ENCODE data around the gene FOXJ2.
"Not testable (repeated sequence)": the region's sequence is repeated elsewhere in the genome, so short reads cannot be mapped to it uniquely, and the experiment has no call there.

Gene FOXJ2

DNA sequence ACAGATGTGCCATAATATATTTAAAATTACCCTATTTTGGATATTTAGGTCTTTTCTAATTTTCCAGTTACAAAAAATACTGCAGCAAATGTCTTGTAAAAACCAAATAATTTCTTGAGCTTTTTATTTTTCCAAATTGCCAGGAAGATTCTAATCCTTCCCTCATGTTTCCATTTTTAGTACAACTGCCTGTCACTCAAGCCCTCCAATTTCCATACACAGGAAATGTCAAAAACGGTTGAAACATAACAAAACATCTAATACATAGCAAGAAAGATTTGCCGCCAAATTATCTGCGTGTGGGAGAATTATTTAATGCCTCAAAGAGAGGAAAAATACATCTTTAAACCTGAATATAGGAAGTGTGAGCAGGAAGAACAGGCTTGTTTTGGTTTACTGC, 2.3 kb upstream of the FOXJ2 start:
- no peak for DNase-seq (ENCODE audit: low read depth)

DNA sequence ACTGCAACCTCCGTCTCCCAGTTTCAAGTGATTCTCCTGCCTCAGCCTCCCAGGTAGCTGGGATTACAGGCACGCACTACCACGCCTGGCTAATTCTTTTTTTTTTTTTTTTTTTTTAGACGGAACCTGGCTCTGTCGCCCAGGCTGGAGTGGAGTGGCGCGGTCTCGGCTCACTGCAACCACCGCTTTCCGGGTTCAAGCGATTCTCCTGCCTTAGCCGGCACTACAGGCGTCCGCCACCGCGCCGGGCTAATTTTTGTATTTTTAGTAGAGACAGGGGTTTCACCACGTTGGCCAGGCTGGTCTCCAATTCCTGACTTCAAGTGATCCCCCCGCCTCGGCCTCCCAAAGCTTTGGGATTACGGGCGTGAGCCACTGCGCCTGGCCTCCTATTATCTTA, 1.5 kb upstream of the FOXJ2 start:
- DNase-seq (ENCODE audit: low read depth): not testable (repeated sequence)

DNA sequence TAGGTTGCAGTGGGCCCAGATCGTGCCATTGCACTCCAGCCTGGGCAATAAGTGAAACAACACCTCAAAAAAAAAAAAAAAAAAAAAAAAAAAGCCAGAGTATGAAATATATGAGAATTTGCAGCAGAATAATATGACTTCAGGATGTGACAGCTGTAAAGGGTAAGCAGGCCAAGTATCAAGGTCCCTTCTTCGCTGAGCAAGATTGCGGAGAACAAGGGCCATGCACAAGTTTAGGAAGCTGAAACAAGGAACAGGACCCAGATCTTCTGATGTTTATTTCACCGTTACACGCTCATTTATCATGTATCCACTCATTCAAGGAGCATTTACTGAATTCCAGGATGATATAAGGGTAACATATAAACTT, 659 bp upstream of the FOXJ2 start:
- no peak for DNase-seq (ENCODE audit: low read depth)

DNA sequence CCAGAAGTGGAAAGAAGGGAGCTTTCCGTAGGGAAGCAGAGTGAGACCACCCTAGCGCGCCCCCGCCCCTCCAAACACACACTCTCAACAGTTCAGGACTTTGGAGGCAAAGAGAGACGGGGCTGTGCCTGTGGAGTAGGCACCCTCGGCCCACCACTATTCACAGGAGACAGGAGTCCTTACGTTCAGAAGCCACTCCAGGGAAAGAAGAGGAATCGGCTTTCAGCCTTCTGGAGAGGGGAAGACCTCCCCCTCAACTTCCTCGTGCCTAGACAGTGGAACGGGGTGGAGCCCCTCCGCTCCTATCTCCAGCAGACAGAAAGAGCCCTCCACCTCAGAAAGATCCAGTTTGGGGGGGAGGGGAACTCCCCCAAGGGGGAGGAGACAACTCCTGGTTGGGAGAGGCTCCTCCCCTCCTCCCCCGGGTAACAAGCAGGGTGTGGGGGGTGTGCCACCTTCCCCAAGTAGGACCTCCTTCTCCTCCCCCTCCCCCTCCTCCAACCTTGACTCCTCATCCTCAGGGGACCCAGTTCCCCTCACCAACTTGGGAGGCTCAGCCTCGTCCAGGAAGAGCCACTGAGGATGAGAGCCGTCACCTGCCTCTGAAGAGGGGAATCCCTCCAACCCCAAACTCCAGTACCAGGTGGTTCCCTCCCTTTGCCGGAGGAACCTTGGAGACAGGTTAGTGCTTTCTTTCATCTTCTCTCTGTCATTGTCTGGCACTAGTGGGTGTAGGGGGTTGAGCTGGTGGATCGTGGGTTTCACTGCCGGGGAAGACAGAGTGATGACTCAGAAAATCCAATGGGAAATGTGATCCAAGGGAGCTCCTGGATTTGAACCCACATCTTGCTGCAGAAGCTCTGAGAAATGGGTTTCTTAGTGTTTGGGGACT, 883 bp downstream of the FOXJ2 start:
- peak; percentile 48 for DNase-seq (ENCODE audit: low read depth)

DNA sequence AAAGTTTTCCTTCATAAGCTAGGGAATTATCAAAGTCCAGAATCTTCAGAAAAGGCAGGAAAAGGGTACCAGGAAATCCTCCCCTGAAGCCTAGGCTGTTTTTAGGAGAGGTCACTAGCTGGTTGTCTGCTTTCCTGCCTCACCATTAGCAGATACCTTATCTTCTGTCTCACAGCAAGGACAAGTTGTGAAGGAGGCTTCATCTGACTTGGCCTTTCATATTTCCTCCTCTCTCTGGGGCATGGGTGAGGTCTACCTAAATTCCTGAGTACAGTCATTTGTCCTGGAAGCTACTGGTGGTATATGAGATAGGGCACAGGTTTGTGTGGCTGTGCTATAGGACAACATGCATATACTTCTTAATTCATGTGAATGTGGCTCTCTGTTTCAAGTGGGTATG, 2.3 kb downstream of the FOXJ2 start:
- DNase-seq (ENCODE audit: low read depth): no peak

DNA sequence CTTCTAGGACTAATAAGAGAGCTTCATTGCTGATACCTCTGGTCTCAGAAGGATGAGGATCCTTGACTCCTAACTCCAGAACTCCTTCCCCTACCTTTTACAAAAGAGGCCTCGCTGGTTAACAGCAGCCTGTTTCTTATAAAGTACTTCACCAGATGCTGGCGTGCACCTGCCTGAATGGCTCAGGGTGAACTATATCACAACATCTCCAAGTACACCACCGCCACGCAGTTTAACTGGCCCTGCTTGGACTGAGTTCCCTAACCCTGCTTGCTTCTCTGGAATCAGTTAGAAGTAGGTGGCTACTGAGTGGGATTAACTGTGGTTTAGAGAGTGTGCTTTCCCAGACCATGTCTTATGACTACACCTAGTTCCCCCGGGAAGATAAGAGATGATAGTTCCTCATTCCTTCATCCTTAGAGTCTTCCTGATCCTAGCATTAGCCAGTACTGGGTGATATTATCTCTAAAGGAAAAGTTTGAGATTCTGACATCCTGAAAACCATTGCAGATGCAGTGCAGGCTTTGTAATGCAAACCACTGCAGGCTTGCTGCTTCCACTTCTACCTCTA, 3.0 kb downstream of the FOXJ2 start:
- no peak for DNase-seq (ENCODE audit: low read depth)

DNA sequence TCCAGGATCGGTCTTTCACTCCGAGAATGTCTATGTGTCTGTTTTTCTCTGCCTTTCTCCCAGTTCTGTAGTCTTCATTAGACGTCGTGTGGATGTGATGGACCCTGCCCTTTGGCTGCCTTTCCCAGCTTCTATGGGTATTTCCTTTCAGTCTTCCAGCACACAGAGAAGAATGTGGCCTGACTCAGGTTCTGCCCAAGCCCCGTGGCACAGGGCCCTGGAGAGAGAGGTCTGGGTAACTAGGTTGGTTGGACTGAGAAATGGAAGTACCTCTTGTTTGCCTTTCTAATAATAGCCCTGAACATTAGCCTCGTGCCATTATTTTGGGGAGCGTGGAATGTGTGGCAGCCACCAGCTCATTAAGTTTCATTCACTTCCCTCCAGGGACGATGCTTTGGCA, 3.8 kb downstream of the FOXJ2 start:
- no peak for DNase-seq (ENCODE audit: low read depth)

DNA sequence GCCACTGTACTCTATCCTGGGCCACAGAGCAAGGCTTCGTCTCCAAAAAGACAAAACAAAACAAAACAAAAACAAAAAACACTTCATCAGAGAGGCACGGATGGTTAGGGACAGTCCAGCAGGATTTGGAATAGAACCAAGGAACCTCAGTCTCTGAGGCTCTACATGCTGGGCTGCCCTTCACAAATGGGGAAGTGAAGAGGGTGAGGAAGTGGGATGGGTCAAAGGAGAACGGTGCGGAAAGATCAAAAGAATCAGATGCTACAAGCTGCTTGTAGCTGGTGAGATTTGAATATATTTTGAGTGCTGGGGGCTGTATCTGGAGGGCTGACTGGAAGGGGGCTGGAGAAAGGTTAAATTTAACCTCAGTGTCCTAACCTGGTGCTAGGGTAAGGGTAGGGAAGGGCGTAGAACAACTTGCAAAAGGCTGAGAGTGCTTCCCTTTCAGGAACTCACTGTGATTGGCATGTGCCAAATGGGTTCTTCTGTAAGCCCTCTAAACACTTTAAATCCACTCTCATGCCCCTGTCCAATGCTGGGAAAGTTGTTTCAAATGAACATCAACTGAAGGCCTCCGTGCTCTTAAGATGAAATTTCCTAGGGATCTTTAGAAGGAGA, 4.6 kb downstream of the FOXJ2 start:
- DNase-seq (ENCODE audit: low read depth): no peak

DNA sequence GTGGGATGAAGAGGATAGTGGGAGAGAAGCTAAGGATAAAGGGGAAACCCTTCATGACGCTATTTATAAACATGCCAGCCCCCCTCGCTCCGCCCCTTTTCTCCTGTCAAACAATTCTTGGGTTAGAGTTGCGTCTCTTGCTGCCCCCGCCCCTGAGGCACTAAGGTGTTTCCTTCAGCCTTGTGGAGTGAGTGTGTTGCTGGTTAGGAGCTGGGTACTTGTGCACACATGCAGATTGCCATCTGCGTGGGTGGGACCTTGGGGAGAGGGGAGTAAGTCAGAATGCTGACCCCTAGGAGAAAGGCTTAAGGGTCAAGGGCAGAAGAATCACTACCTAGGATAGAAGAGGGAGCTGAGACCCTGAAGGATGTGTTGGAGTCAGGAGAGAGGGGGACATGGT, 5.4 kb downstream of the FOXJ2 start:
- no peak for DNase-seq (ENCODE audit: low read depth)

DNA sequence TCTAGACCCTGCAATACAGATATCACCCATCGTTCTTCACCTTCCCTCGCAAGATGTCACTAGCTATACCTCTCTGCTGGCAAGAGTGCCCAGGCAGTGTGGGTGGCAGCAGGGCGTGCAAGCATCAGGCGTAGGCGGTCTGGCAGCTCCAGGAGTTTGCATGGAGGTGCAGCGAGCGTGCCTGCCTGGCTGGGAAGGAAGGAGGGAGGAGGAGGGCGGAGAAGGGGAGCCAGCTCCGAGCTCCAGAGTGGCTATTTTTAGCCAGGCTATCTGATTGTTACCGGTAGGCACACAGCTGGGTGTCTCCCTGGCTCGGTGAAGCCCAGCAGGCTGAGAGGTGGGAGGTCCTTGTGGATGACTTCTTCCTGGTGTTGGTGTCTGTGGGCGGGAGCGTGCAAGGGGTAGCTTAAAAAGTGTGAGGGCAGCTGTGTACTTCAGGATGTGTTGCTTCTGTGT, 6.2 kb downstream of the FOXJ2 start:
- DNase-seq (ENCODE audit: low read depth): no peak

DNA sequence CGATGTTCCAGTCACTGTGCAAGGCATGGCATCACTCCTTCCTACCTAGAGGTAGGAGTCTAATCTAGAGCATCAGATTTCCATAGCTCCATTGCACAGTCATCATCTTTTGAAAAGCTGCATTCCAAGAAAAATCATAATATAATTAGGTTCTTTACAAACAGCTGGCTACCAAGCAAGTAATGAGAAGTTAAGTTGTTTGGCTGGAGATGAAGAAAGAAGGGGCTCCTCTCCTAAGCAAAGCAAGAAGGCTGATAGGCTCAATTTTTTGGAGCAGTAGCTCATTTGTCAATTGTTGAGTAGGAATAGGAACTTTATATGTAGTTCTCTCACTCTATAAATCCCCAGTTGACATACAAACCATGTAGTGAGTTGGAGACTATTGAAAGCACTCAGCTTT, 8.3 kb downstream of the FOXJ2 start:
- DNase-seq (ENCODE audit: low read depth): no peak

DNA sequence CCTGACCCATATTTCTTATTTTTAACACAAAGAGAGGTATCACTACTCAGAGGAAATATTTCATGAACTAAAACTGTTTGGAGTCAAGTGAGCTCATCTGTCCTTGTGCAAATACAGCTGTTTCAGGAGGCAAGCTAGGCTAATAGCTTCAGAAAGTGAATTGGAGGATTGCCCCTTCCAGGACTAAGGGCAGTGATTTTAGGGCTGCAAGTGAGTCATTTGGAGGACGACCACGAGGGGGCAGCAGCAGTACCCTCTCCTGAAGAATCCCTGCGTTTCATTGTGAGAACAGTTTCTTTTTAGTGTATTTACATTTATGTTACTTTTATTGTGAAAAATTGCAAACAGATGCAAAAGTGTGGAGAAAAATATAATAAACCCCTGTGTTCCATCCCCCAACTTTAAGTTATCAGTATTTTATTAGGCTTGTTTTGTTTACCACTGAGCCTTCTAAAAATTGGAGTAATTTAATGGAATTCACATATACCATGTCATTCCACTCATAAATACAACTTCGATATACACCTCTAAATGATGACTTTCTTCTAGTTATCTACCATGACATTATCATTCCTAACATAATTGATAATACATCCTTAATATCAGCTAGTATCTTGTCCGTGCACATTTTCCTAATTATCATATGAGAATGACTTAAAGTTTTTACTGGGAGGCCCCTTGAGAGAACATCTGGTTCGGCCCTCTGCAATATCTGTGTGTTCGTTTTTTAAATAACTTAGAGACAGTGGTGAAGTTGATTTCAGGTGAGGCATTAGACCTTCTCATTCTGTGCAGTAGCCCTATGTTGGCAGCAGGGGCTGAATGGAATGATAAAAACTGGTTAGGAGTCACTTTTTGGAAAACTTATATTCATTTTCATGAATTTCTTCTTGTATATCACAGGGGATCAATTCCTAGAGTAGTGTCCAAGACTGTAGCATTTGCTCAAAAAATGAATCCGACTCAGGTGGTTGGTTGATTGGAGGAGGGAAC, 13.7 kb downstream of the FOXJ2 start:
- peak; percentile 71 for DNase-seq (ENCODE audit: low read depth)

DNA sequence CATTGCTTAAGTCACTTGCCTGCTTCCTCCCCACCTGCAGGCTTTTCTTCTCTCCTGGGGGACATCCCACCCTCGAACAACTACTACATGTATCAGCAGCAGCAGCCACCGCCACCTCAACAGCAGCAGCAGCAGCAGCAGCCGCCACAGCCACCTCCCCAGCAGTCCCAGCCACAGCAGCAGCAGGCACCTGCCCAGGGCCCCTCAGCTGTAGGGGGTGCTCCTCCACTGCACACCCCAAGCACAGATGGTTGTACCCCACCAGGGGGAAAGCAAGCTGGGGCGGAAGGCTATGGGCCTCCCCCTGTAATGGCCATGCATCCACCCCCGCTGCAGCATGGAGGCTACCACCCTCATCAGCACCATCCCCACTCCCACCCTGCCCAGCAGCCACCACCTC, 15.3 kb downstream of the FOXJ2 start:
- no peak for DNase-seq (ENCODE audit: low read depth)

DNA sequence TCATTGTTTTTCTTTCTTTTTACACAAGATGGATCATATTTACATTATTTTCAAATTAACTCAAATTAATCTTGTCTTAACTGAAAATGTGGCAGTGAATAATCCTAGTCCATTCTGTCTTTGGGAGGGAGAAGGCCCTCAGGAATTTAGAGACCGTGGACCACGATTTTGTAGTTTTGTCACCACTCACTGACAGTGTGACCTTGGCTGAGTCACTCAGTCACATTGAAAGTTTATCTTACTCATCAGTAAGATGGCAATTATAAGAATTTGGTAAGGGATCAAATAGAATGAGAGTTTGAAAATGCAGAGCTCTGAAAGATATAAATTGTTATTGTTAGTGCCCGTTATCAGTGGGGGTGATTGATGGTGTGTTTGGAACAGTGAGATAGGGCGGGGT, 16.4 kb downstream of the FOXJ2 start:
- no peak for DNase-seq (ENCODE audit: low read depth)

DNA sequence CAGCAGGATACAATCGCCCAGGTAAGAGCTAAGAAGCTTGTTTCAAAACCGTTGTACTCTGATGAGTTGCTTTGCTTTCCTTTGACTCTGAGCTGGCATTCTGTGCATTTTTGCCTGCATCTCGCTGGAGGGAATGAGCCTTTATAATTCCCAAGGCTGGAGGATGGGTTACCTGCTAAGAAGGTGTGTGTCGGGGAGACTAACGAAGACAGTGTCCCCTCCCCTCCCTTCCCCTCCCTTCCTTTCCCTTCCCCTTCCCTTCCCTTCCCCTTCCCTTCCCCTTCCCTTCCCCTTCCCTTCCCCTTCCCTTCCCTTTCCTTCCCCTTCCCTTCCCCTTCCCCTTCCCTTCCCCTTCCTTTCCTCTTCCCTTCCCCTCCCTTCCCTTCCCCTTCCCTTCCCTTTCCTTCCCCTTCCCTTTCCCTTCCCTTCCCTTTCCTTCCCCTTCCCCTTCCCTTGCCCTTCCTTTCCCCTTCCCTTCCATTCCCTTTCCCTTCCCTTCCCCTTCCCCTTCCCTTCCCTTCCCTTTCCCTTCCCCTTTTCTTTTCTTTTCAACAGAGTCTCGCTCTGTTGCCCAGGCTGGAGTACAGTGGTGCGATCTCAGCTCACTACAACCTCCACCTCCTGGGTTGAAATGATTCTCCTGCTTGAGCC, 18.2 kb downstream of the FOXJ2 start:
- no peak for DNase-seq (ENCODE audit: low read depth)

DNA sequence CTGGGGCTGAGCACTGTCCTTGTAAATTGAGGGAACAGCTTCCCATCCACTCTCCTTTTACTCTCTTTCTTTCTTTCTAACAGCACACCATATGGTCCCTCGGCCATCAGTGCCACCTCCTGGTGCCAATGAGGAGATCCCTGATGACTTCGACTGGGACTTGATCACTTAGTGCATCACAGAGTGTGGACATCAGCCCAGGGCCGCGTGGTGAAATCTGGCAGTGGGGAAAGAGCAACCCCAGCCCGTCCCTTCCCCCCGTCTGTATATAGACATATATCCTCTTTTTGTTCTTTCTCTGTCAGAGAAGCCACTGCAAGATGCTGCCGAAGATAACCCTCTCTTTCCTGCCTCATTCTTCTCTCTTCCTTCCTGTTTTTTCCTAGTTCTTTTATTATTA, 20.2 kb downstream of the FOXJ2 start:
- DNase-seq (ENCODE audit: low read depth): no peak

DNA sequence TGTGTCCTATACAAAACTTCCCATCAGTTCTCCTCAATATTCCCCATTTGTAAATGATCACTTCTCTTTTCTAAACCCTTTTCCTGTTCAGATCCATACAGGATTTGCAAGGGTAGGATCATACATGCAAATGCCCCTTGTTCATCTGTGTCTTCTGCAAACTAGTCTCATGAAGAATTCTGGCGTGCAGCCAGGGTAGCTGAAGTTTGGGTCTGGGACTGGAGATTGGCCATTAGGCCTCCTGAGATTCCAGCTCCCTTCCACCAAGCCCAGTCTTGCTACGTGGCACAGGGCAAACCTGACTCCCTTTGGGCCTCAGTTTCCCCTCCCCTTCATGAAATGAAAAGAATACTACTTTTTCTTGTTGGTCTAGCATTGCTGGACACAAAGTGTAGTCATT, 22.3 kb downstream of the FOXJ2 start:
- DNase-seq (ENCODE audit: low read depth): no peak

DNA sequence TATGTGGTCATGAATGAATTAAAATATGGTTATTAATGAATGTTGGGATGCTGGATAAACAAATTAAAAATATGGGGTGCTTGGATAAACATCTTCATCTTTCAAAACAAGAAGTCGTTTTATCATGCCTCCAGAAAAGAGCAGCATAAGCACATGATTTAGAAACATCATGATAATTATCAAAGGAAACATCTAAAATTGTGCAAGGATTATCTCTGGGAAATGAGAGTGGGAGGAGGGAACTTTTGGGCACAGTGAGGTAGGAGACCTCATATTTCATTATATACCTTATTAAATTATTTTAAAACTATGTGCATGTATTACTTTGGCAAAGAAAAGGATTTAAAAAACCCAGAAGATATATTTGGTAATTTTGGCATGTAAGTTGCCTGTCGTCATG, 24.8 kb downstream of the FOXJ2 start:
- DNase-seq (ENCODE audit: low read depth): no peak

DNA sequence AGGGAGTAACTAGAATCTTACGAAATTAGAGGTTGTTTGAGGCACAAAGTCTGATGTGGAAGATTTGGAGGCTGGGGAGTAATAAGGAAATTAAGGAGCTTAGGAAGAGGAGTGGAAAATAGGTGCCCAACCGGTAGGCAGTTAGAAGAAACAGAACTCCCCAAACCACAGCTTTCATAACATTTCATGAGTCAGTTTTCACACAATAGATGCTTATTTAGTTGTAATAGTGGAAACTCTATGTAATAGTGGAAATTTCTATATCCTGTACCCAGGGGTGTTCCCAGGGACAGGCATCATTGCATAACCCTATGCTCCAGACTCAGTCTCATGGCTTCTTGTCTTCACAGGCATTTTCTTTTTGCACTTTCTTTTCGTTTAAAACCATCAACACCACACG, 25.3 kb downstream of the FOXJ2 start:
- DNase-seq (ENCODE audit: low read depth): no peak

DNA sequence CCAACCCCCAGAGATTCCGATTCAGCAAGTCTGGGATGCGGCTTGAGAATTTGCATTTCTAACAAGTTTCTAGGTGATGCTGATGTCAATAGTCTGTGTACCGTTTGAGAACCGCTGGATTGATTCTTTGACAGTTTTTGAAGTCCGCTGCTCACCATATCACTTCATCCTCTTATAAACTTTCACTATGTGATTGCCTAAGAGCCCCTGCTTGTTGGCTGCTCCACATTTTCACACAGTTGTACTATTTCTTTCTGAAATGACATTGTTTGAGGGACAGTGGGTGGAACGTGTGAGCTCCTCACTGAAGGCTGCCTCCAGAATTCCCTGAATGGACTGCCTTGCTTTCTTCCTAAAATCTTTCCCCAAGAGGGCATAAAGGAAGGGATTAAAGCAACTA, 26.0 kb downstream of the FOXJ2 start:
- no peak for DNase-seq (ENCODE audit: low read depth)

DNA sequence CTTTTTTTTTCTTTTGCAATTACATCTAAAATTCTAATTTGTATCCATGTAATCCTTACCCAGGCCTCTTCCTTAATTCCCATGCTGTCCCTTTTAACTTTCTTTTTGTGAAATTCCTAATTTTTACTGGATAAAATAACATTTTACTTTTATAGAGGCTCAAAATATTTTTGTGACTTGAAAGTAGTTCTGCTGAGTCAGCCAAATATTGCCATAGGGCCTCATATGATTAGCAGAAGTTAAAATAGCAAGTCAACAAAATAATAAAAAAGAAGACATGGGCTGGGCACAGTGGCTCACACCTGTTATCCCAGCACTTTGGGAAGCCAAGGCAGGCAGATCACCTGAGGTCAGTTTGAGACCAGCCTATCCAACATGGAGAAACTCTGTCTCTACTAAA, 31.6 kb downstream of the FOXJ2 start:
- no peak for DNase-seq (ENCODE audit: low read depth)
